ENCODE data around the gene SNCAIP. TPM values are rescaled to one million over a fixed set of nuclear protein-coding genes. Genes with fewer than 3 reads are reported as not detected.

SNCAIP gene
- total RNA-seq, 1 donor from 2014 or later: 1.4 TPM

- intact Hi-C loops (cut with micrococcal nuclease): no loop called here
- no peak overlapping the region for H3K27ac ChIP-seq (replicated peaks)
- no peak overlapping the region for H3K4me3 ChIP-seq
- H3K36me3 ChIP-seq: no peaks in the 10 kb centered on the region
- H3K4me1 ChIP-seq: no peaks in the 10 kb centered on the region
- no peak for DNase-seq
- H3K27me3 ChIP-seq (ENCODE audit: low read depth): peaks cover 2% of the 10 kb centered on the region
- H3K9me3 ChIP-seq (replicated peaks): no peaks in the 10 kb centered on the region
- TF ChIP-seq CTCF (IDR thresholded peaks at IDR 0.05; ENCODE audit: borderline replicate concordance): no peak
Measured at GRCh38 chr5:122333564-122333963, 21.5 kb downstream of the SNCAIP start.

- TF ChIP-seq CTCF (IDR thresholded peaks at IDR 0.05; ENCODE audit: borderline replicate concordance): no peak
- intact Hi-C loops (cut with micrococcal nuclease): no loop called here
- H3K9me3 ChIP-seq (replicated peaks): no peaks in the 10 kb centered on the region
- no peaks in the 10 kb centered on the region for H3K4me1 ChIP-seq
- no peak overlapping the region for H3K27ac ChIP-seq (replicated peaks)
- no peak for DNase-seq
- H3K4me3 ChIP-seq: no peak overlapping the region
- no peaks in the 10 kb centered on the region for H3K36me3 ChIP-seq
- H3K27me3 ChIP-seq (ENCODE audit: low read depth): no peaks in the 10 kb centered on the region
Measured at GRCh38 chr5:122339591-122339990, 27.6 kb downstream of the SNCAIP start.

- Histone ChIP-seq H3K27me3 (ENCODE audit: low read depth) (no peaks in the 10 kb centered on the region), H3K4me3 (no peak overlapping the region), H3K4me1 (no peaks in the 10 kb centered on the region), H3K9me3 (replicated peaks) (no peaks in the 10 kb centered on the region), H3K36me3 (no peaks in the 10 kb centered on the region), H3K27ac (replicated peaks) (no peak overlapping the region)
- intact Hi-C loops (cut with micrococcal nuclease): no loop called here
- TF ChIP-seq CTCF (IDR thresholded peaks at IDR 0.05; ENCODE audit: borderline replicate concordance): no peak
- no peak for DNase-seq
Measured at GRCh38 chr5:122341087-122341486, 29.1 kb downstream of the SNCAIP start.

GRCh38 chr5:122342256-122342655 lies 30.2 kb downstream of the SNCAIP start:
- Histone ChIP-seq H3K27ac (replicated peaks) (no peak overlapping the region), H3K4me3 (no peak overlapping the region), H3K27me3 (ENCODE audit: low read depth) (no peaks in the 10 kb centered on the region), H3K36me3 (no peaks in the 10 kb centered on the region), H3K9me3 (replicated peaks) (no peaks in the 10 kb centered on the region), H3K4me1 (no peaks in the 10 kb centered on the region)
- no peak for DNase-seq
- TF ChIP-seq CTCF (IDR thresholded peaks at IDR 0.05; ENCODE audit: borderline replicate concordance): no peak
- intact Hi-C loops (cut with micrococcal nuclease): no loop called here

- Histone ChIP-seq H3K27ac (replicated peaks) (no peak overlapping the region), H3K4me3 (no peak overlapping the region), H3K27me3 (ENCODE audit: low read depth) (no peaks in the 10 kb centered on the region), H3K36me3 (no peaks in the 10 kb centered on the region), H3K9me3 (replicated peaks) (no peaks in the 10 kb centered on the region), H3K4me1 (no peaks in the 10 kb centered on the region)
- intact Hi-C loops (cut with micrococcal nuclease): no loop called here
- DNase-seq: no peak
- TF ChIP-seq CTCF (IDR thresholded peaks at IDR 0.05; ENCODE audit: borderline replicate concordance): no peak
Measured at GRCh38 chr5:122346897-122347581, 35.0 kb downstream of the SNCAIP start.
